OCI-LY7 (cell line): Measurements from ENCODE around the gene CENPN. TPM values are rescaled to one million over a fixed set of nuclear protein-coding genes. Genes with fewer than 3 reads are reported as not detected.

Source experiments
- BruUV-seq: library from RNA; stranded (reverse); fragments of 400-500 nt; replicated peaks from 2 replicates; lab custom pipeline; 2021; lab: Mats Ljungman, UMichigan
- CTCF ChIA-PET: fragments of 300-600 bp; sonication (Branson Sonifier 250); formaldehyde crosslinking; loops from one replicate; lab custom pipeline; 2022; ENCODE audit warnings: antibody characterized with exemption; ENCODE audit not compliant: unreplicated experiment; lab: Charles Lee
- POLR2A ChIA-PET: fragments of 300-600 bp; sonication (Branson Sonifier 250); formaldehyde crosslinking; loops from one replicate; lab custom pipeline; 2022; ENCODE audit warnings: antibody characterized with exemption; lab: Charles Lee
- DNase-seq: peaks from one replicate; pipeline ENCODE4 v3.0.0-alpha.2; 2015; ENCODE audit warnings: low spot score
- H2AFZ ChIP-seq: fragments of 200-600 bp; sonication (generic), shearing (Covaris generic); 2 replicates; pipeline ENCODE4 v1.6.1; 2014; ENCODE audit warnings: mild to moderate bottlenecking, antibody characterized with exemption, low read length, moderate library complexity
- H3K27ac ChIP-seq: fragments of 200-600 bp; sonication (generic); 2 replicates; pipeline ENCODE4 v1.5.1; 2014; ENCODE audit warnings: mixed run types, low read depth, mild to moderate bottlenecking, moderate library complexity, low read length, inconsistent platforms; ENCODE audit not compliant: poor library complexity, severe bottlenecking
- H3K36me3 ChIP-seq: fragments of 200-600 bp; sonication (generic); 2 replicates; pipeline ENCODE4 v1.6.1; 2014; ENCODE audit warnings: mild to moderate bottlenecking, antibody characterized with exemption, low read length, moderate library complexity, mixed read lengths; ENCODE audit not compliant: insufficient read depth
- H3K4me1 ChIP-seq: fragments of 200-600 bp; sonication (generic); 2 replicates; pipeline ENCODE4 v1.5.1; 2014; ENCODE audit warnings: mild to moderate bottlenecking, low read length; ENCODE audit not compliant: insufficient read depth, poor library complexity, severe bottlenecking
- H3K4me2 ChIP-seq: fragments of 200-600 bp; sonication (generic); 2 replicates; pipeline ENCODE4 v1.6.1; 2014; ENCODE audit warnings: mild to moderate bottlenecking, low read length
- H3K4me3 ChIP-seq: fragments of 200-600 bp; sonication (generic); 2 replicates; pipeline ENCODE4 v1.5.1; 2014; ENCODE audit warnings: mild to moderate bottlenecking, low read depth, low read length; ENCODE audit not compliant: poor library complexity, severe bottlenecking
- H3K79me2 ChIP-seq: fragments of 200-600 bp; sonication (generic); 2 replicates; pipeline ENCODE4 v1.6.1; 2016; ENCODE audit warnings: low read depth, mild to moderate bottlenecking, low read length, moderate library complexity, mixed read lengths; ENCODE audit not compliant: insufficient read depth
- H3K9me2 ChIP-seq: fragments of 200-600 bp; sonication (generic); 2 replicates; pipeline ENCODE4 v1.6.1; 2016; ENCODE audit warnings: mild to moderate bottlenecking, low read length, mixed read lengths; ENCODE audit not compliant: insufficient read depth
- H3K9me3 ChIP-seq: fragments of 200-600 bp; sonication (generic); 2 replicates; pipeline ENCODE4 v1.6.1; 2014; ENCODE audit warnings: mild to moderate bottlenecking, mixed run types, low read length, mixed read lengths
- H4K20me1 ChIP-seq: fragments of 200-600 bp; sonication (generic); 2 replicates; pipeline ENCODE4 v1.6.1; 2014; ENCODE audit warnings: mild to moderate bottlenecking, antibody characterized with exemption, low read length, moderate library complexity, mixed read lengths; ENCODE audit not compliant: insufficient read depth
- CTCF ChIP-seq: fragments of 200-600 bp; sonication (generic); conservative IDR thresholded peaks from 2 replicates; pipeline ENCODE4 v1.5.1; 2014; ENCODE audit warnings: mild to moderate bottlenecking, antibody characterized with exemption, low read length, moderate library complexity, mixed read lengths
- EZH2phosphoT487 ChIP-seq: fragments of 200-600 bp; sonication (generic); IDR thresholded peaks from 2 replicates; pipeline ENCODE4 v1.6.1; 2018; ENCODE audit warnings: low read depth, borderline replicate concordance, mild to moderate bottlenecking, mixed run types, antibody characterized with exemption, low read length, moderate library complexity, mixed read lengths
- intact Hi-C: fragments of 100-400 bp; cut with micrococcal nuclease; formaldehyde crosslinking; loops from one replicate; pipeline ENCODE4 v1.10.0; 2022; ENCODE audit not compliant: unreplicated experiment
- total RNA-seq, 2 experiments: library from RNA; depleted of rRNA in 1 of 2; stranded (reverse); fragments of >200 nt in 1 of 2; shearing (Covaris generic) in 1 of 2; gene quantifications; 2 replicates each; pipeline ENCODE4 v1.2.3, GENCODE V29; 2014 to 2022

Gene CENPN
- total RNA-seq, 2 experiments from 2014 or later: 51.8 to 52.4 TPM

GRCh38 chr16:80962879-80963278, 44.1 kb upstream of the CENPN start:
- Histone ChIP-seq H4K20me1 (no peaks in the 10 kb centered on the region), H3K27ac (no peak overlapping the region), H3K9me2 (no peaks in the 10 kb centered on the region), H3K4me1 (no peaks in the 10 kb centered on the region), H3K4me2 (no peak overlapping the region), H2AFZ (no peak overlapping the region), H3K79me2 (no peaks in the 10 kb centered on the region), H3K4me3 (no peak overlapping the region), H3K9me3 (peaks cover 9% of the 10 kb centered on the region), H3K36me3 (no peaks in the 10 kb centered on the region)
- no peak for DNase-seq
- ChIA-PET POLR2A (interaction anchor here (0.6 kb wide), 1 partner anchor 286 kb away, joined by 4 read pairs; no protein-coding TSS in a partner anchor), CTCF (no interaction called here)
- intact Hi-C loops: no loop called here
- BruUV-seq: no TSS peak
- no peak for TF ChIP-seq EZH2phosphoT487
- no peak for TF ChIP-seq CTCF

- no peak for DNase-seq
- POLR2A ChIA-PET: no interaction called here
- Histone ChIP-seq H3K4me2 (no peak overlapping the region), H3K4me1 (no peaks in the 10 kb centered on the region), H4K20me1 (no peaks in the 10 kb centered on the region), H3K27ac (no peak overlapping the region), H3K4me3 (no peak overlapping the region), H3K9me3 (no peaks in the 10 kb centered on the region; the same call in 1 of the 2 replicates), H3K79me2 (no peaks in the 10 kb centered on the region), H3K9me2 (no peaks in the 10 kb centered on the region), H2AFZ (no peak overlapping the region), H3K36me3 (no peaks in the 10 kb centered on the region)
- no TSS peak for BruUV-seq
- TF ChIP-seq CTCF (no peak), EZH2phosphoT487 (no peak)
- CTCF ChIA-PET: no interaction called here
- intact Hi-C loops: no loop called here
These were observed 42.7 kb upstream of the CENPN start for GRCh38 chr16:80964351-80964750.

GRCh38 chr16:80966617-80967016, 40.4 kb upstream of the CENPN start:
- no peak for DNase-seq
- intact Hi-C loops: no loop called here
- Histone ChIP-seq H3K9me2 (no peaks in the 10 kb centered on the region), H3K27ac (no peak overlapping the region), H4K20me1 (no peaks in the 10 kb centered on the region), H3K9me3 (no peaks in the 10 kb centered on the region), H2AFZ (no peak overlapping the region), H3K4me3 (no peak overlapping the region), H3K79me2 (no peaks in the 10 kb centered on the region), H3K4me2 (no peak overlapping the region), H3K4me1 (no peaks in the 10 kb centered on the region), H3K36me3 (0 out of 2 replicates have a peak, but pooled peaks cover 5% of the 10 kb centered on the region)
- CTCF ChIA-PET: no interaction called here
- POLR2A ChIA-PET: interaction anchor here (1.1 kb wide), 1 partner anchor 8 kb away, joined by 3 read pairs; no protein-coding TSS in a partner anchor
- BruUV-seq: no TSS peak
- TF ChIP-seq EZH2phosphoT487 (no peak), CTCF (no peak)
